A549 (cell line): ENCODE results near the gene SNX25.
"Not testable (repeated sequence)": the region's sequence is repeated elsewhere in the genome, so short reads cannot be mapped to it uniquely, and the experiment has no call there.

Source experiments
- CTCF ChIP-seq: fragments of >200 bp; sonication (Bioruptor Twin); formaldehyde crosslinking; IDR thresholded peaks from 3 replicates; pipeline ENCODE4 v1.5.1; 2016
- KDM5A ChIP-seq: fragments of 200-600 bp; sonication (generic); IDR thresholded peaks from 2 replicates; pipeline ENCODE4 v1.6.1; 2016; ENCODE audit warnings: antibody characterized with exemption, mild to moderate bottlenecking
- RFX5 ChIP-seq: fragments of 450-650 bp; IDR thresholded peaks from 2 replicates; pipeline ENCODE4 v1.7.1; 2014; ENCODE audit warnings: antibody characterized with exemption, mild to moderate bottlenecking, moderate library complexity

- TF ChIP-seq CTCF, RFX5, KDM5A: not testable (repeated sequence)
These were observed 108.1 kb downstream of the SNX25 start for GRCh38 chr4:185317462-185317861.
